HepG2 (cell line): Measurements from ENCODE around the gene LRTM2. TPM values are rescaled to one million over a fixed set of nuclear protein-coding genes. Genes with fewer than 3 reads are reported as not detected.

Experiments used
- ATAC-seq: fragments of 200-7000 bp; cut with Tn5 transposase; 3 replicates; pipeline ENCODE4 v1.9.1; 2020; ENCODE audit warnings: mild to moderate bottlenecking, moderate library complexity
- BruUV-seq: library from RNA; stranded (reverse); fragments of 400-500 nt; replicated peaks from 2 replicates; lab custom pipeline; 2021; lab: Mats Ljungman, UMichigan
- CTCF ChIA-PET: fragments of 300-600 bp; formaldehyde crosslinking; extraction: SDS; loops from one replicate; lab custom pipeline; 2021; ENCODE audit warnings: low total read pairs, inconsistent platforms, low intra/inter-chr PET ratio; lab: Yijun Ruan, JAX
- POLR2A ChIA-PET: fragments of 350-600 bp; sonication (Branson Sonifier 250); formaldehyde crosslinking; loops from one replicate; lab custom pipeline; 2020; ENCODE audit warnings: antibody characterized with exemption, inconsistent platforms; lab: Yijun Ruan, JAX
- DNase-seq: peaks from one replicate; pipeline ENCODE4 v3.0.0-alpha.2; 2015; ENCODE audit warnings: low spot score
- FAIRE-seq: peaks from 3 replicates; lab custom pipeline; 2011; peaks lifted over from hg19 to GRCh38; lab: Jason Lieb, UNC
- H2AFZ ChIP-seq: one replicate; pipeline ENCODE4 v1.6.1; 2011; ENCODE audit warnings: low read length, inconsistent platforms
- H3K27ac ChIP-seq: fragments of 300-600 bp; 3 replicates; pipeline ENCODE4 v1.8.0; 2011; ENCODE audit warnings: mixed run types, mild to moderate bottlenecking, mixed read lengths, low read length, inconsistent platforms; ENCODE audit not compliant: insufficient read depth; ENCODE audit errors: extremely low read length
- H3K27me3 ChIP-seq, 2 experiments: fragments of 200-600 bp in 1 of 2; 2 replicates in 1 of 2; 3 replicates in 1 of 2; pipeline versions ENCODE4 v1.6.0 to v1.8.0; 2011; ENCODE audit warnings: low read length in 2 of 2, mild to moderate bottlenecking in 2 of 2, moderate library complexity in 2 of 2, inconsistent platforms in 1 of 2; ENCODE audit not compliant: insufficient read depth in 2 of 2, control insufficient read depth in 1 of 2
- H3K36me3 ChIP-seq, 2 experiments: fragments of 200-600 bp in 1 of 2; replicated peaks in 1 of 2; 2 replicates in 1 of 2; 3 replicates in 1 of 2; pipeline versions ENCODE4 v1.5.1 to v1.8.0; 2011; ENCODE audit warnings: low read length in 2 of 2, inconsistent platforms in 1 of 2; ENCODE audit not compliant: insufficient read depth in 2 of 2, control insufficient read depth in 1 of 2
- H3K4me1 ChIP-seq: 2 replicates; pipeline ENCODE4 v1.5.1; 2012; ENCODE audit warnings: low read length, inconsistent platforms; ENCODE audit not compliant: insufficient read depth
- H3K4me2 ChIP-seq: 2 replicates; pipeline ENCODE4 v1.6.0; 2011; ENCODE audit warnings: low read depth, low read length, inconsistent platforms
- H3K4me3 ChIP-seq, 3 experiments: fragments of 200-600 bp in 1 of 3; sonication (generic), shearing (Covaris generic) in 1 of 3; replicated peaks in 1 of 3; 2 replicates each; pipeline ENCODE4 v1.5.1; 2011 to 2016; ENCODE audit warnings: low read length in 3 of 3, inconsistent platforms in 2 of 3, low read depth in 2 of 3, mild to moderate bottlenecking in 2 of 3, control low read depth in 1 of 3, mixed read lengths in 1 of 3; ENCODE audit not compliant: insufficient read depth in 1 of 3
- H3K79me2 ChIP-seq: one replicate; pipeline ENCODE4 v1.6.1; 2011; ENCODE audit warnings: low read length, inconsistent platforms; ENCODE audit not compliant: insufficient read depth
- H3K9ac ChIP-seq: 2 replicates; pipeline ENCODE4 v1.6.0; 2011; ENCODE audit warnings: mild to moderate bottlenecking, low read depth, low read length, inconsistent platforms; ENCODE audit not compliant: insufficient read depth
- H3K9me3 ChIP-seq: 2 replicates; pipeline ENCODE4 v1.5.1; 2012; ENCODE audit warnings: mild to moderate bottlenecking, low read length
- H4K20me1 ChIP-seq: 2 replicates; pipeline ENCODE4 v1.6.0; 2011; ENCODE audit warnings: inconsistent platforms, mild to moderate bottlenecking, low read length, moderate library complexity; ENCODE audit not compliant: insufficient read depth
- ETV6 ChIP-seq: sonication (generic); formaldehyde crosslinking; conservative IDR thresholded peaks from 2 replicates; pipeline ENCODE4 v1.4.0; 2020; ENCODE audit warnings: missing genetic modification reagents
- KAT7 ChIP-seq: IDR thresholded peaks from 2 replicates; pipeline ENCODE4 v1.6.1; 2018; ENCODE audit warnings: borderline replicate concordance, missing compliant biosample characterization
- MAZ ChIP-seq, 2 experiments: sonication (generic) in 1 of 2; formaldehyde crosslinking in 1 of 2; IDR thresholded peaks; 2 replicates each; pipeline versions ENCODE4 v1.5.0 to v1.6.1; 2012 to 2020; ENCODE audit warnings: low read depth in 2 of 2, mild to moderate bottlenecking in 2 of 2, borderline replicate concordance in 1 of 2, improper control_type of control experiment in 1 of 2, low read length in 1 of 2, missing genetic modification reagents in 1 of 2, moderate library complexity in 1 of 2
- PHF5A ChIP-seq: IDR thresholded peaks from one replicate; pipeline ENCODE4 v1.6.1; 2018; ENCODE audit warnings: low read depth, missing genetic modification reagents; ENCODE audit not compliant: unreplicated experiment
- TGIF2 ChIP-seq: IDR thresholded peaks from 2 replicates; pipeline ENCODE4 v1.6.1; 2016; ENCODE audit warnings: control low read depth, missing compliant biosample characterization
- YEATS4 ChIP-seq: sonication (generic); formaldehyde crosslinking; IDR thresholded peaks from 2 replicates; pipeline ENCODE4 v1.4.0; 2020; ENCODE audit warnings: missing genetic modification reagents, borderline replicate concordance
- YY1 ChIP-seq: IDR thresholded peaks from 2 replicates; pipeline ENCODE4 v1.6.1; 2011; ENCODE audit warnings: low read length, low read depth, moderate library complexity, mild to moderate bottlenecking; ENCODE audit not compliant: insufficient read depth, insufficient replicate concordance
- ZNF124 ChIP-seq: sonication (generic); formaldehyde crosslinking; IDR thresholded peaks from 2 replicates; pipeline ENCODE4 v1.4.0; 2020; ENCODE audit warnings: missing genetic modification reagents
- ZNF557 ChIP-seq: sonication (generic); formaldehyde crosslinking; IDR thresholded peaks from 2 replicates; pipeline ENCODE4 v1.4.0; 2020; ENCODE audit warnings: missing genetic modification reagents
- ZNF619 ChIP-seq: sonication (generic); formaldehyde crosslinking; IDR thresholded peaks from 2 replicates; pipeline ENCODE4 v1.4.0; 2020; ENCODE audit warnings: mild to moderate bottlenecking, missing genetic modification reagents
- ZNF761 ChIP-seq: sonication (generic); formaldehyde crosslinking; conservative IDR thresholded peaks from 2 replicates; pipeline ENCODE4 v1.4.0; 2020; ENCODE audit warnings: mild to moderate bottlenecking, missing genetic modification reagents
- WGBS: methylation state at CpG from one replicate; pipeline ENCODE4 v1.1.6; 2017; ENCODE audit warnings: low lambda C conversion rate; 5-methylcytosine and 5-hydroxymethylcytosine counted together
- in situ Hi-C: cut with HindIII; loops from 2 replicates; pipeline ENCODE4 v1.10.0; 2017; ENCODE audit warnings: low pct_unique_long_range_greater_than_20kb; ENCODE audit not compliant: extremely low pct_ligation_motif_present
- intact Hi-C: fragments of 100-400 bp; cut with micrococcal nuclease; formaldehyde crosslinking; loops from one replicate; pipeline ENCODE4 v1.10.0; 2022; ENCODE audit not compliant: unreplicated experiment
- polyA plus RNA-seq, 8 experiments: library from polyadenylated mRNA; depleted of rRNA in 3 of 8; stranded (reverse) in 7 of 8; unstranded in 1 of 8; fragments of >200 nt; fragmentation: Illumina TruSeq in 4 of 8; extraction: Trizol in 4 of 8; gene quantifications; 2 replicates each; pipeline versions ENCODE4 v1.2.1 to v1.2.3, GENCODE V29; 2011 to 2016; ENCODE audit warnings: low read depth in 4 of 8, missing spikeins in 1 of 8, mixed read lengths in 1 of 8; ENCODE audit not compliant: insufficient read depth in 1 of 8
- total RNA-seq, 5 experiments: library from RNA; depleted of rRNA; stranded (reverse); fragments of >200 nt; fragmentation: Illumina TruSeq; extraction: Trizol; gene quantifications; 2 replicates each; pipeline ENCODE4 v1.2.3, GENCODE V29; 2016; ENCODE audit warnings: low read depth in 1 of 5
- TF ChIP-seq, protein P1 (sequence below): sonication (generic); formaldehyde crosslinking; IDR thresholded peaks from 2 replicates; pipeline ENCODE4 v1.4.0; 2020; ENCODE audit warnings: missing genetic modification reagents
- TF ChIP-seq, protein P2 (sequence below): IDR thresholded peaks from 2 replicates; pipeline ENCODE4 v1.6.1; 2018; ENCODE audit warnings: missing genetic modification reagents, mild to moderate bottlenecking, missing compliant biosample characterization
- TF ChIP-seq, protein P3 (sequence below): sonication (generic); formaldehyde crosslinking; IDR thresholded peaks from 2 replicates; pipeline ENCODE4 v1.8.0; 2022; ENCODE audit warnings: missing genetic modification reagents, mild to moderate bottlenecking, borderline replicate concordance
- TF ChIP-seq, protein P4 (sequence below): sonication (generic); formaldehyde crosslinking; IDR thresholded peaks from 2 replicates; pipeline ENCODE4 v1.4.0; 2020; ENCODE audit warnings: mild to moderate bottlenecking, missing genetic modification reagents, borderline replicate concordance

Gene LRTM2
- total and polyA plus RNA-seq, 2 of the 13 experiments (the other 11 are each of a cell fraction or from before 2014, with no cell fraction given), result 0.09 TPM; not detected in 1

DNA sequence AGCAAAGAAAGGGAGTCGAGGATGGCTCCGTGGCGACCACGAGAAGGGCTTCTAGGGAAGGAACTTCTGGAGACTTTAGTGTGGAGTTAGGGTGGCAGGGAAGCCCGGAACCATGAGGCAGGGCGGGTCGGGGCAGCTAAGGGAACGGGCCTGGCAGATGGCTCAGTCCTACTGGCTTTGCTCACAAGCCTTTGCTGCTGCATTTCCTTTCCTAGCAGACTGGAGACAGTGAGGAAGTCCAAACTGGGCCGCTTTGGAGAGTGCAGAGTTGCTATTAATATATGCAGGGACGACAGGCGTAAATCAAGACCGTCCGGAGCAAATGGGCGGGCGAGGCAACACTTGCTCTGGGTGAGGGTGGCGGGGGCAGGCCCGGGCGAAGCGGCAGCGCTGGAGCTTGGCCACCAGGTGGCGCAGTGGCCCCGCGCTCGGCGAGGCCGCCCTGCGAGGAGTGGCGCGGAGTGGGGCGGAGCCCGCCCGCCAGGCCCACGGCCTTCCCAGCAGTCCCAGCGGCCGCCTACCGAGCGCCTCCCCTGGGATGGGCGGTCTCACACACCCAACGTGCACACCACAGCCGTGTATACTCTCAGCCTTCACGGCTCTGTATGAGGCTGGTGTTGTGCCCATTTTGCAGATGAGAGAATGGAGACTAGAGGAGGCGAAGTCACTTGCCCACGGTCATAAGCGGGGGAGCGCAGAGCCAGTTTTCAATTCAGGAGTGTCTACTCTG lies 24.4 kb upstream of the LRTM2 start:
- FAIRE-seq (peak; percentile 28), ATAC-seq (peak; percentile 83), DNase-seq (peak; percentile 56)
- ChIA-PET CTCF (interaction anchor here (0.9 to 3.3 kb wide), 4 partner anchors 143 to 239 kb away, joined by 4 to 88 read pairs (median 5); no protein-coding TSS in a partner anchor), POLR2A (interaction anchor here (1.3 kb wide), 1 partner anchor 144 kb away, joined by 6 read pairs; no protein-coding TSS in a partner anchor)
- Histone ChIP-seq H3K9me3 (no peaks in the 10 kb centered on the region), H3K36me3 (peaks cover 0 to 3% of the 10 kb centered on the region in 2 experiments; a peak in 3 of 5 replicates), H3K27ac (no peak overlapping the region), H3K4me1 (peaks cover 19% of the 10 kb centered on the region; the same call in 1 of the 2 replicates), H3K27me3 (no peaks in the 10 kb centered on the region), H3K4me2 (peak overlapping the region; percentile 92), H3K9ac (no peak overlapping the region), H2AFZ (no peak overlapping the region), H3K4me3 (peak overlapping the region in 2 of 3 experiments; percentile 16 to 56; a peak in 2 of 6 replicates), H3K79me2 (no peaks in the 10 kb centered on the region), H4K20me1 (no peaks in the 10 kb centered on the region)
- BruUV-seq, result no TSS peak
- intact Hi-C loops (loop anchor here (1.0 to 5.0 kb wide), 2 partner anchors 144 to 241 kb away; no protein-coding TSS in a partner anchor), in situ Hi-C loops (no loop called here)
- WGBS, result 19% methylated on average over 27 of the region's 45 CpGs
- TF ChIP-seq PHF5A (CRISPR knock-in tag) (peak; percentile 57), YEATS4 (CRISPR knock-in tag) (no peak), ZNF557 (CRISPR knock-in tag) (no peak), KAT7 (CRISPR knock-in tag) (peak; percentile 69; the same call in 1 of the 2 replicates), ZNF761 (CRISPR knock-in tag) (peak; percentile 76; the same call in 1 of the 2 replicates), MAZ (IDR thresholded peaks at IDR 0.05; ENCODE audit: borderline replicate concordance, low read depth, low read length) (peak; percentile 47; the same call in 1 of the 2 replicates), MAZ (CRISPR knock-in tag; IDR thresholded peaks at IDR 0.05; ENCODE audit: low read depth) (peak; percentile 94), ZNF124 (CRISPR knock-in tag) (no peak), YY1 (peak; percentile 72), ZNF619 (peak; percentile 76), TGIF2 (no peak), ETV6 (CRISPR knock-in tag) (peak; percentile 46; the same call in 1 of the 2 replicates)
- TF ChIP-seq, protein P1, sequence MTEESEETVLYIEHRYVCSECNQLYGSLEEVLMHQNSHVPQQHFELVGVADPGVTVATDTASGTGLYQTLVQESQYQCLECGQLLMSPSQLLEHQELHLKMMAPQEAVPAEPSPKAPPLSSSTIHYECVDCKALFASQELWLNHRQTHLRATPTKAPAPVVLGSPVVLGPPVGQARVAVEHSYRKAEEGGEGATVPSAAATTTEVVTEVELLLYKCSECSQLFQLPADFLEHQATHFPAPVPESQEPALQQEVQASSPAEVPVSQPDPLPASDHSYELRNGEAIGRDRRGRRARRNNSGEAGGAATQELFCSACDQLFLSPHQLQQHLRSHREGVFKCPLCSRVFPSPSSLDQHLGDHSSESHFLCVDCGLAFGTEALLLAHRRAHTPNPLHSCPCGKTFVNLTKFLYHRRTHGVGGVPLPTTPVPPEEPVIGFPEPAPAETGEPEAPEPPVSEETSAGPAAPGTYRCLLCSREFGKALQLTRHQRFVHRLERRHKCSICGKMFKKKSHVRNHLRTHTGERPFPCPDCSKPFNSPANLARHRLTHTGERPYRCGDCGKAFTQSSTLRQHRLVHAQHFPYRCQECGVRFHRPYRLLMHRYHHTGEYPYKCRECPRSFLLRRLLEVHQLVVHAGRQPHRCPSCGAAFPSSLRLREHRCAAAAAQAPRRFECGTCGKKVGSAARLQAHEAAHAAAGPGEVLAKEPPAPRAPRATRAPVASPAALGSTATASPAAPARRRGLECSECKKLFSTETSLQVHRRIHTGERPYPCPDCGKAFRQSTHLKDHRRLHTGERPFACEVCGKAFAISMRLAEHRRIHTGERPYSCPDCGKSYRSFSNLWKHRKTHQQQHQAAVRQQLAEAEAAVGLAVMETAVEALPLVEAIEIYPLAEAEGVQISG (CRISPR knock-in tag), result peak; percentile 98
- TF ChIP-seq, protein P2, sequence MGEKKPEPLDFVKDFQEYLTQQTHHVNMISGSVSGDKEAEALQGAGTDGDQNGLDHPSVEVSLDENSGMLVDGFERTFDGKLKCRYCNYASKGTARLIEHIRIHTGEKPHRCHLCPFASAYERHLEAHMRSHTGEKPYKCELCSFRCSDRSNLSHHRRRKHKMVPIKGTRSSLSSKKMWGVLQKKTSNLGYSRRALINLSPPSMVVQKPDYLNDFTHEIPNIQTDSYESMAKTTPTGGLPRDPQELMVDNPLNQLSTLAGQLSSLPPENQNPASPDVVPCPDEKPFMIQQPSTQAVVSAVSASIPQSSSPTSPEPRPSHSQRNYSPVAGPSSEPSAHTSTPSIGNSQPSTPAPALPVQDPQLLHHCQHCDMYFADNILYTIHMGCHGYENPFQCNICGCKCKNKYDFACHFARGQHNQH (CRISPR knock-in tag), result no peak
- TF ChIP-seq, protein P3, sequence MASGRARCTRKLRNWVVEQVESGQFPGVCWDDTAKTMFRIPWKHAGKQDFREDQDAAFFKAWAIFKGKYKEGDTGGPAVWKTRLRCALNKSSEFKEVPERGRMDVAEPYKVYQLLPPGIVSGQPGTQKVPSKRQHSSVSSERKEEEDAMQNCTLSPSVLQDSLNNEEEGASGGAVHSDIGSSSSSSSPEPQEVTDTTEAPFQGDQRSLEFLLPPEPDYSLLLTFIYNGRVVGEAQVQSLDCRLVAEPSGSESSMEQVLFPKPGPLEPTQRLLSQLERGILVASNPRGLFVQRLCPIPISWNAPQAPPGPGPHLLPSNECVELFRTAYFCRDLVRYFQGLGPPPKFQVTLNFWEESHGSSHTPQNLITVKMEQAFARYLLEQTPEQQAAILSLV (CRISPR knock-in tag), result 0 out of 2 replicates have a peak, but pooled peaks have one; percentile 58
- TF ChIP-seq, protein P4, sequence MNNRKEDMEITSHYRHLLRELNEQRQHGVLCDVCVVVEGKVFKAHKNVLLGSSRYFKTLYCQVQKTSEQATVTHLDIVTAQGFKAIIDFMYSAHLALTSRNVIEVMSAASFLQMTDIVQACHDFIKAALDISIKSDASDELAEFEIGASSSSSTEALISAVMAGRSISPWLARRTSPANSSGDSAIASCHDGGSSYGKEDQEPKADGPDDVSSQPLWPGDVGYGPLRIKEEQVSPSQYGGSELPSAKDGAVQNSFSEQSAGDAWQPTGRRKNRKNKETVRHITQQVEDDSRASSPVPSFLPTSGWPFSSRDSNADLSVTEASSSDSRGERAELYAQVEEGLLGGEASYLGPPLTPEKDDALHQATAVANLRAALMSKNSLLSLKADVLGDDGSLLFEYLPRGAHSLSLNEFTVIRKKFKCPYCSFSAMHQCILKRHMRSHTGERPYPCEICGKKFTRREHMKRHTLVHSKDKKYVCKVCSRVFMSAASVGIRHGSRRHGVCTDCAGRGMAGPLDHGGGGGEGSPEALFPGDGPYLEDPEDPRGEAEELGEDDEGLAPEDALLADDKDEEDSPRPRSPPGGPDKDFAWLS (CRISPR knock-in tag), result 0 out of 2 replicates have a peak, but pooled peaks have one; percentile 28
